Tibial nerve (tissue), 4 donors: Measurements from ENCODE around the gene IGF2BP1. TPM values are rescaled to one million over a fixed set of nuclear protein-coding genes. Genes with fewer than 3 reads are reported as not detected.
"Not testable (repeated sequence)": the region's sequence is repeated elsewhere in the genome, so short reads cannot be mapped to it uniquely, and the experiment has no call there.

Experiments used
- DNase-seq, 2 donors: peaks; one replicate each; pipeline ENCODE4 v3.0.0-alpha.2; 2019; ENCODE audit warnings: low spot score in 2 of 2
- H3K27ac ChIP-seq, 4 donors: fragments of 200-600 bp; sonication (generic) in 3 of 4; one replicate each; pipeline ENCODE4 v1.5.1; 2017 to 2019; ENCODE audit warnings: mild to moderate bottlenecking in 1 of 4
- H3K27me3 ChIP-seq, 2 donors: fragments of 200-600 bp; sonication (generic) in 1 of 2; one replicate each; pipeline versions ENCODE4 v1.5.1 to v1.6.0; 2017 to 2019
- H3K36me3 ChIP-seq, 3 donors: fragments of 200-600 bp; sonication (generic); one replicate each; pipeline ENCODE4 v1.5.1; 2018 to 2019
- H3K4me1 ChIP-seq, 4 donors: fragments of 200-600 bp; sonication (generic) in 3 of 4; one replicate each; pipeline ENCODE4 v1.5.1; 2017 to 2019
- H3K4me3 ChIP-seq, 4 donors: fragments of 200-600 bp; sonication (generic) in 3 of 4; one replicate each; pipeline ENCODE4 v1.5.1; 2017 to 2019; ENCODE audit warnings: mild to moderate bottlenecking in 1 of 4, moderate library complexity in 1 of 4
- H3K9me3 ChIP-seq, 4 donors: fragments of 200-600 bp; sonication (generic) in 3 of 4; one replicate each; pipeline ENCODE4 v1.5.1; 2017 to 2019
- EP300 ChIP-seq, 2 donors: sonication (generic); formaldehyde crosslinking; IDR thresholded peaks; one replicate each; pipeline ENCODE4 v1.6.1; 2017; ENCODE audit warnings: antibody characterized with exemption in 2 of 2, mild to moderate bottlenecking in 1 of 2
- POLR2A ChIP-seq, 2 donors: fragments of 450-650 bp; IDR thresholded peaks; one replicate each; pipeline ENCODE4 v1.6.1; 2017; ENCODE audit warnings: antibody characterized with exemption in 2 of 2, mild to moderate bottlenecking in 2 of 2, moderate library complexity in 2 of 2
- WGBS, 2 donors: methylation state at CpG; one replicate each; pipeline ENCODE4 v1.1.5; 2018; 5-methylcytosine and 5-hydroxymethylcytosine counted together
- total RNA-seq, 4 donors: library from RNA; depleted of rRNA; stranded (reverse); fragments of >200 nt; gene quantifications; one replicate each; pipeline ENCODE4 v1.1.0, GENCODE V29; 2016
- TF ChIP-seq, protein P1 (sequence below), 5 experiments: fragments of 200-600 bp in 3 of 5; fragments of 450-650 bp in 2 of 5; sonication (generic) in 3 of 5; IDR thresholded peaks; one replicate each; pipeline ENCODE4 v1.5.1; 2016 to 2019; ENCODE audit warnings: antibody characterized with exemption in 5 of 5, mild to moderate bottlenecking in 3 of 5, moderate library complexity in 2 of 5

IGF2BP1 gene
- total RNA-seq, 4 donors from 2014 or later = not detected

DNA sequence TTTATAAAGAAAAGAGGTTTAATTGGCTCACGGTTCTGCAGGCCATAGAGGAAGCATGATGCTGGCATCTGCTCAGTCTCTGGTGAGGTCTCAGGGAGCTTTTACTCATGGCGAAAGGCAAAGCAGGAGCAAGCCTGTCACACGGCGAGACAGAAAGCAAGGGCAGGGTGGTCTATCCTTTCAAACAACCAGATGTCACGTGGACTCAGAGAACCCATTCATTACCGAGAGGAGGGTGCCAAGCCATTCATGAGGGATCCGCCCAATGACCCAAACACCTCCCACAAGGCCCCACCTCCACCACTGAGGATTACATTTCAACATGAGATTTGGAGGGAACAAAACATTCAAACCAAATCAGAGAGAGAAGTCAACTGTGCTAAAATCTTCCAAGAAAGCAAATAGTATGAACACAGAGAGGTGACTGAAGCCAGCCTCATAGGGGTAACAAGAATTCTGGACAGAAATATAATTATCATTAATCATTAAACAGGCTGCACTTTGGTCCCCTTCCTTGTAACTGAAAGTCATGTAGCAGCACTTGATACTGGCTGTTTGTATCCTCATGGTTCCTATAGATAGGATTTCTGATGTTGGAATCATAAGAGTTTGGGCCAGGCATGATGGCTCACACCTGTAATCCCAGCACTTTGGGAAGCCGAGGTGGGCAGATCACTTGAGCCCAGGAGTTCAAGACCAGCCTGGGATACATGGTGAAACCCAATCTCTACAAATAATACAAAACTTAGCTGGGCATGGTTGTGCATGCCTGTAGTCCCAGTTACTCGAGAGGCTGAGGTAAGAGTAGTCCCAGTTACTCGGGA, 82.9 kb downstream of the IGF2BP1 start:
- Histone ChIP-seq H3K27me3 (peaks cover 0 to 17% of the 10 kb centered on the region in 2 donors), H3K4me1 (no peaks in the 10 kb centered on the region), H3K36me3 (no peaks in the 10 kb centered on the region), H3K9me3 (no peaks in the 10 kb centered on the region), H3K4me3 (no peak overlapping the region), H3K27ac (no peak overlapping the region)
- 76 to 82% methylated on average over 10 of the region's 10 CpGs for WGBS, 2 donors
- DNase-seq = no peak
- TF ChIP-seq, protein P1, sequence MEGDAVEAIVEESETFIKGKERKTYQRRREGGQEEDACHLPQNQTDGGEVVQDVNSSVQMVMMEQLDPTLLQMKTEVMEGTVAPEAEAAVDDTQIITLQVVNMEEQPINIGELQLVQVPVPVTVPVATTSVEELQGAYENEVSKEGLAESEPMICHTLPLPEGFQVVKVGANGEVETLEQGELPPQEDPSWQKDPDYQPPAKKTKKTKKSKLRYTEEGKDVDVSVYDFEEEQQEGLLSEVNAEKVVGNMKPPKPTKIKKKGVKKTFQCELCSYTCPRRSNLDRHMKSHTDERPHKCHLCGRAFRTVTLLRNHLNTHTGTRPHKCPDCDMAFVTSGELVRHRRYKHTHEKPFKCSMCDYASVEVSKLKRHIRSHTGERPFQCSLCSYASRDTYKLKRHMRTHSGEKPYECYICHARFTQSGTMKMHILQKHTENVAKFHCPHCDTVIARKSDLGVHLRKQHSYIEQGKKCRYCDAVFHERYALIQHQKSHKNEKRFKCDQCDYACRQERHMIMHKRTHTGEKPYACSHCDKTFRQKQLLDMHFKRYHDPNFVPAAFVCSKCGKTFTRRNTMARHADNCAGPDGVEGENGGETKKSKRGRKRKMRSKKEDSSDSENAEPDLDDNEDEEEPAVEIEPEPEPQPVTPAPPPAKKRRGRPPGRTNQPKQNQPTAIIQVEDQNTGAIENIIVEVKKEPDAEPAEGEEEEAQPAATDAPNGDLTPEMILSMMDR (IDR thresholded peaks at IDR 0.05) = no peak
- TF ChIP-seq EP300 (IDR thresholded peaks at IDR 0.05) (no peak), POLR2A (IDR thresholded peaks at IDR 0.05) (no peak)

DNA sequence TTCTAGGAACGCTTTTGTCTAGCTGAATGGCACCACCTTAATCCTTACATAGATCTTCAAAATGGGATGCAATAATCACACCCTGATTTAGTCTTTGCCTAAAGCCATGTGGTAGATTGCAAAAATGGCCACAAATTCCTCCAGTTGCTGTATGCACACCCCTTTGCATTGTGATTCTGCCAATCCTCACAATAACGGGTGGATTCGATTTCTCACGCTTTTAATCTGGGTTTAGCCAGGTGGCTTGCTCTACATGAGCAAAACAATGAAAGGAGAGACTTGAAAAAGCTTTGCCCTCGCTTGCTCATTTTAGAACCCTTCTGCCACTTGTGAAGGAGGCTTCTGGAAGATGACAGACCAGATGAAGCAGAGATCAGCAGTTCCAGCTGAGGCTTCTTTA, 85.0 kb downstream of the IGF2BP1 start:
- H3K27ac ChIP-seq = no peak overlapping the region
- TF ChIP-seq POLR2A (IDR thresholded peaks at IDR 0.05) (no peak), EP300 (IDR thresholded peaks at IDR 0.05) (no peak)
- TF ChIP-seq, protein P1 (IDR thresholded peaks at IDR 0.05) = no peak
- 80 to 83% methylated on average over 5 of the region's 5 CpGs for WGBS, 2 donors
- H3K4me1 ChIP-seq = no peaks in the 10 kb centered on the region
- peaks cover 0 to 22% of the 10 kb centered on the region in 2 donors for H3K27me3 ChIP-seq
- no peaks in the 10 kb centered on the region for H3K36me3 ChIP-seq
- no peak for DNase-seq
- no peaks in the 10 kb centered on the region for H3K9me3 ChIP-seq
- no peak overlapping the region for H3K4me3 ChIP-seq

DNA sequence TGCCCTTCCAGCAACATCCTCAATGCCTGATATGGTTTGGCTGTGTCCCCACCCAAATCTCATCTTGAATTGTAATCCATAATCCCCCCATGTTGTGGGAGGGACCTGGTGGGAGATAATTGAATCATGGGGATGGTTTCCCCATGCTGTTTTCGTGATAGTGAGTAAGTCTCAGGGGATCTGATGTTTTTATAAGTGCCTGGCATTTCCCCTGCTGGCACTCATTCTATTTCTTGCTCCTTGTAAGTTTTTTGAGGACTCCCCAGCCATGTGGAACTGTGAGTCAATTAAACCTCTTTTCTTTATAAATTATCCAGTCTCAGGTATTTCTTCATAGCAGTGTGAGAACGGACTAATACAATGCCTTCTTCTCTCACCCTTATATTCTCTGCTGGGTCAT, 87.9 kb downstream of the IGF2BP1 start:
- not testable (repeated sequence) for DNase-seq, H3K4me3 ChIP-seq, H3K27ac ChIP-seq, H3K4me1 ChIP-seq, H3K9me3 ChIP-seq, H3K36me3 ChIP-seq
- peaks cover 0 to 23% of the 10 kb centered on the region in 2 donors for H3K27me3 ChIP-seq
- 59 to 61% methylated on average over 2 of the region's 2 CpGs for WGBS, 2 donors

DNA sequence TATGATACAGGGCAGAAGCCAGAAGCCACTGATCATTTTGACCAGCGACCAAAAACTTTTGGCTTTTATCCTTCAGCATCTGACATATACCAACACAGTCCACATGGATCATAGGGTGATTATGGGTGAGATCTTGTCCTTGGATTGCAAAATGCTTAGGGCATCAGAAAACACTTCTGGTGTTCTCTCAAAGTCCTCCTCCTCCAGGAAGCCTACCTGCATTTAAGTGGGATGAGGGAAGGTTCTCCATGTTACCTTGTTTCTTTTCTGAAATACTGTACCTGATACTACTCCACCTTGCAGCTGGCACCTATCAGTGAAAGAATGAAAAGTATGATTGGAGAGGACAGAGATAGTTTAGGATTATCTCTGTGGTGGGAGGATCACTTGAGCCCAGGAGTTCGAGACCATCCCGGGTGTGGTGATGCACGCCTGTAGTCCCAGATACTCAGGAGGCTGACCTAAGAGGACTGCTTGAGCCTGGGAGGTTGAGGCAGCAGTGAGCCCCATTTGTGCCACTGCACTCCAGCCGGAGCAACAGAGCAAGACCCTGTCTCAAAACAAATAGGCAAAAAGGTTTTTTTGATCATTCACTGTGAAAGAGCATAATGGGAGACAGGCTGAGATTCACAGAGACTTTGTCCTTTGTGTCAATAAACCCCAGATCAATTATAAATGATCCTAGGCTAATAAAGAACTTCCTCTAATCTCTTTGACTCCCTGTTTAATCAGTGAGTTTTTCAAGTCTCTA, 88.6 kb downstream of the IGF2BP1 start:
- no peaks in the 10 kb centered on the region for H3K36me3 ChIP-seq
- H3K4me1 ChIP-seq = no peaks in the 10 kb centered on the region
- 76 to 81% methylated on average over 5 of the region's 5 CpGs for whole genome bisulfite sequencing, 2 donors
- no peak for TF ChIP-seq POLR2A (IDR thresholded peaks at IDR 0.05)
- TF ChIP-seq, protein P1 (IDR thresholded peaks at IDR 0.05) = no peak
- TF ChIP-seq EP300 (IDR thresholded peaks at IDR 0.05) = no peak
- no peak overlapping the region for H3K27ac ChIP-seq
- no peak for DNase-seq
- H3K27me3 ChIP-seq = peaks cover 0 to 23% of the 10 kb centered on the region in 2 donors
- H3K9me3 ChIP-seq = no peaks in the 10 kb centered on the region
- H3K4me3 ChIP-seq = no peak overlapping the region

DNA sequence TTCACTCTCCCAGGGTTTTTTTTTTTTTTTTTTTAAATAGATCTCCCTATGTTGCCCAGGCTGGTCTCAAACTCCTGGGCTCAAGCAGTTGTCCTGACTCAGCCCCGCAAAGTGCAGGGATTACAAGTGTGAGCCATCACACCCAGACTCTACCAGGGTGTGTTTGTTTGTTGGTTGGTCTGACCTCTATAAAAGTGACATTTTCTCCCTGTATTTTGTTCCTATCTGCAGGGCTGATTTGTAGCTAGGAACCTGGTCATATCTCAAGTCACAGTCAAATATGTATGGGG, 89.1 kb downstream of the IGF2BP1 start:
- Histone ChIP-seq H3K27me3 (peaks cover 0 to 23% of the 10 kb centered on the region in 2 donors), H3K4me1 (no peaks in the 10 kb centered on the region), H3K4me3 (no peak overlapping the region), H3K9me3 (no peaks in the 10 kb centered on the region), H3K36me3 (no peaks in the 10 kb centered on the region), H3K27ac (no peak overlapping the region)
- DNase-seq = no peak
- TF ChIP-seq EP300 (IDR thresholded peaks at IDR 0.05) = no peak
- no peak for TF ChIP-seq POLR2A (IDR thresholded peaks at IDR 0.05)
- TF ChIP-seq, protein P1 (IDR thresholded peaks at IDR 0.05) = no peak
- WGBS, 2 donors = 35 to 45% methylated on average over 1 of the region's 1 CpG
